Nephron progenitor cell (in vitro differentiated cells): ENCODE measurements around the gene HOXB3.

Experiments used
- DNase-seq: peaks from one replicate; pipeline ENCODE4 v3.0.0; 2021
- H3K27ac Mint-ChIP-seq: 2 replicates; pipeline ENCODE4 v1.8.0; 2021; ENCODE audit warnings: mild to moderate bottlenecking, moderate library complexity, mixed read lengths
- H3K27me3 Mint-ChIP-seq: 2 replicates; pipeline ENCODE4 v1.8.0; 2021; ENCODE audit warnings: mild to moderate bottlenecking, low read depth, mixed read lengths; ENCODE audit not compliant: poor library complexity
- H3K36me3 Mint-ChIP-seq: 2 replicates; pipeline ENCODE4 v1.8.0; 2021; ENCODE audit warnings: low read depth, mixed read lengths
- H3K4me1 Mint-ChIP-seq: 2 replicates; pipeline ENCODE4 v1.8.0; 2021; ENCODE audit warnings: mixed read lengths
- H3K4me3 Mint-ChIP-seq: 2 replicates; pipeline ENCODE4 v1.8.0; 2021; ENCODE audit warnings: mild to moderate bottlenecking, moderate library complexity, mixed read lengths
- H3K9me3 Mint-ChIP-seq: 2 replicates; pipeline ENCODE4 v1.8.0; 2021; ENCODE audit warnings: mild to moderate bottlenecking, moderate library complexity, mixed read lengths
- TF ChIP-seq, protein P1 (sequence below): fragments of 200-600 bp; sonication (generic); IDR thresholded peaks from 2 replicates; pipeline ENCODE4 v1.5.0; 2021; ENCODE audit warnings: antibody characterized with exemption

Gene HOXB3

DNA sequence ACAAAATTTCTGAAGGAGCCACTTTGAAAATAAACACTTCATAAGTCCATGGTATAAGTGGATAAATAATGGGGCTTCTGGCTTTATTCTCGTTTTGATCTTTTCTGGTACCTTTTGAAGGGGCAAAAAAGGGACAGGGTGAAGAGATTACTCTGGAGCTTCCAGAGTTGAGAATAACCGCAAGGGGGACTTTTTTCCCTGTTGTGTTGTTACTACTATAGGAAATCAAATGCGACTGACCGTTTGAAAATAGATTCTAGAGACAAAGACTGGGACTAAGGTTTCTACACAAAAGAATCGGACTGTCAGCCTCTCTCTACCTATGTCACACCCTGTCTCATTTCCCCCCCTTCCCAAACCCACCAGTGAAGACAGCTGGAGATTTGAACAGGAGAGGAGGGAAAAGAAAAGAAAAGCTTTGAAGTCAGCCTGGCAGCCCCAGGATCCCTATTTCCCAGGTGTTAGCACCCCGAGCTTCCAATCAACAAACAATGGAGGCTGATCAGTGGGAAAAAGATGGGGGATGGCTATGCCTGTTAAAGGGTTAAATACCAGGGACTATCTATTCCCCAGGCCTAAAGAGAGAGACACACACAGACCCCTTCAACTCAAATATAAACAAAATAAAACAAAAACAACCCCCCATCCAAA lies 20.2 kb downstream of the HOXB3 start:
- no peaks in the 10 kb centered on the region for H3K9me3 Mint-ChIP-seq
- H3K27me3 Mint-ChIP-seq, result no peaks in the 10 kb centered on the region
- DNase-seq, result no peak
- H3K4me3 Mint-ChIP-seq, result no peak overlapping the region
- TF ChIP-seq, protein P1, sequence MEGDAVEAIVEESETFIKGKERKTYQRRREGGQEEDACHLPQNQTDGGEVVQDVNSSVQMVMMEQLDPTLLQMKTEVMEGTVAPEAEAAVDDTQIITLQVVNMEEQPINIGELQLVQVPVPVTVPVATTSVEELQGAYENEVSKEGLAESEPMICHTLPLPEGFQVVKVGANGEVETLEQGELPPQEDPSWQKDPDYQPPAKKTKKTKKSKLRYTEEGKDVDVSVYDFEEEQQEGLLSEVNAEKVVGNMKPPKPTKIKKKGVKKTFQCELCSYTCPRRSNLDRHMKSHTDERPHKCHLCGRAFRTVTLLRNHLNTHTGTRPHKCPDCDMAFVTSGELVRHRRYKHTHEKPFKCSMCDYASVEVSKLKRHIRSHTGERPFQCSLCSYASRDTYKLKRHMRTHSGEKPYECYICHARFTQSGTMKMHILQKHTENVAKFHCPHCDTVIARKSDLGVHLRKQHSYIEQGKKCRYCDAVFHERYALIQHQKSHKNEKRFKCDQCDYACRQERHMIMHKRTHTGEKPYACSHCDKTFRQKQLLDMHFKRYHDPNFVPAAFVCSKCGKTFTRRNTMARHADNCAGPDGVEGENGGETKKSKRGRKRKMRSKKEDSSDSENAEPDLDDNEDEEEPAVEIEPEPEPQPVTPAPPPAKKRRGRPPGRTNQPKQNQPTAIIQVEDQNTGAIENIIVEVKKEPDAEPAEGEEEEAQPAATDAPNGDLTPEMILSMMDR, result no peak
- H3K36me3 Mint-ChIP-seq, result peaks cover 38% of the 10 kb centered on the region
- H3K4me1 Mint-ChIP-seq, result no peaks in the 10 kb centered on the region
- H3K27ac Mint-ChIP-seq, result no peak overlapping the region

DNA sequence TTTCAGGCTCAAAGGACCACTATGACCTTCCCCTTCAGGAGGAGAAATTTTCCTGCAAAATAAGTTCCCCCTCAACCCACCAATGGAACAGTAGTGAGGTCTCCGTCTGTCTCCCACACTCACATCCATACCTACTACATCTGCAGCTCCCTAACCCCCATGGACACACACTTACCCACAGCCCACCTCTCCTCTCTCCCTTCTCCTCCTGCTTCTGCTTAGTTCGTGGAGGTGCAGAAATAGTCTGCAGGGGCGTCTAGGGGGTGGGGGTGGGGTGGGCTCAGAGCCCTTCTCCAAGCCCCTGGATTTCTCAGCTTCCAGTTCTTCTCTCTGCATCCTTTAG lies 20.8 kb downstream of the HOXB3 start:
- TF ChIP-seq, protein P1, result no peak
- DNase-seq, result no peak
- Mint-ChIP-seq H3K36me3 (peaks cover 32% of the 10 kb centered on the region), H3K4me3 (no peak overlapping the region), H3K9me3 (no peaks in the 10 kb centered on the region), H3K27ac (no peak overlapping the region), H3K27me3 (no peaks in the 10 kb centered on the region), H3K4me1 (no peaks in the 10 kb centered on the region)

DNA sequence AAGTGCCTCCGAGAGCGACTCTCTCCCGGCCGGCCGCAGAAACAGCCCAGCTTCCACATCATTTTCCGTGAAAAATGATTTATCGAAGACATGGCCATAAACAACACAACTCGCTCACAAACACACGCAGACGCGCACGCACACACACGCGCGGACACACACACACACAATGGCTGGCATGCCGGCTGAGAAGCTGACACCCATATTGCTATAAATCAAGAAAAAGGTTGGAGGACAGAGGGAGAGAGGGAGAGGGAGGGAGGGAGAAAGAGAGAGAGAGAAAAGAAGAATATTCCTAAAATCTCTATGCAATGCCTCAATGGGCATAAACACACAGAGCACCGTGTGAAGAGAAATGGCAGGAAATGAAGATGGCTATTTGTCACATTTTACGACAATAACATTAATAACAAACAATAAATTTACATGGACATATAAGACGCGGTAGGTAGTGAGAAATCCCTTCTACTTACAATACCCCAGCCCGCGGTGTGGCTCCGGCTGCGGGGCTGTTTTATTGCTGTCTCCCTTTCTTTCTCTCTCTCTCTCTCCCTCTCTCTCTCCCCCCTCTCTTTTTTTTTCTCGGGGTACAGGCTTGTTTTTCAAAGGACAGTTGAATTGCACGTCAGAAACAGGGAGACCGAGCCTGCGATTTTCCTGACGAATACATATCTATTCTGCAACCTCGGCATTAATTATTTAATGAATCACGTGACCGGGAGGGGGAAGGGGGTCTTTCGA lies 21.4 kb downstream of the HOXB3 start:
- H3K4me1 Mint-ChIP-seq, result peaks cover 4% of the 10 kb centered on the region
- DNase-seq, result no peak
- no peaks in the 10 kb centered on the region for H3K9me3 Mint-ChIP-seq
- H3K4me3 Mint-ChIP-seq, result no peak overlapping the region
- TF ChIP-seq, protein P1, result no peak
- H3K27me3 Mint-ChIP-seq, result no peaks in the 10 kb centered on the region
- no peak overlapping the region for H3K27ac Mint-ChIP-seq
- peaks cover 27% of the 10 kb centered on the region for H3K36me3 Mint-ChIP-seq

DNA sequence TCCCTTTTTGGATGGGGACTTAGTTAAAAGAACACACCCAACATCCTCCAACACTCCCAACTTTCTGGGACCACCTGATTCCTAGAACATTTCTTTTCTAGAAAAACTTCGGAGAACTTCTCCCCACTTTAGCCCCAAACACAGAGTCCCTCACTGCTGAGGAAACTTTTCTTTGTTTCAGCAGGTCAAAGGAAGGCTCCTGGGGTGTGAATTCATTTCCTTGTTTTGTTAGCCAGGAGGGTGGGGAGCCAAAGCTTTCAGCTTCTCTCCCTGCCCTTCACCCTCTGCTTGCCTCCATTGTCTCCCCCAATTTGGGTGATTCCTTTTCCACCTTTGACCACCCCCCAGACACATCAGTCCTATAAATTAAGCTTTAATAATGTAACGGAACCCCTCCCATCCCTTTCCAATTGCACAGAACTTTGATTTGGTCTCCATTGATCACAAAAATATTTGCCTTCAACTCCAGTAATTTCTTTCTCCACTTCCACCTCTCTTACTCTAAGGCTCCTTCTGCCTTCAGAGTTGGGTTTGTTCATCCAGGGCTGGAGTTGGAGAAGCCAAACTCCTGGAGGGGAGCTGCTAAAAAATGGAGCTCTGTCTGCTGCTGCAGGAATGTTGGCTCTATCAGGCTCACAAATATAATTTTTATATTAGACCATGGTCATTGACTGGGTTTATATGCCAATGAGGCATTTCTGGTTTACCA lies 22.2 kb downstream of the HOXB3 start:
- Mint-ChIP-seq H3K4me3 (no peak overlapping the region), H3K27me3 (no peaks in the 10 kb centered on the region), H3K27ac (no peak overlapping the region), H3K9me3 (no peaks in the 10 kb centered on the region), H3K4me1 (peaks cover 12% of the 10 kb centered on the region), H3K36me3 (peaks cover 27% of the 10 kb centered on the region)
- DNase-seq, result no peak
- TF ChIP-seq, protein P1, result no peak

DNA sequence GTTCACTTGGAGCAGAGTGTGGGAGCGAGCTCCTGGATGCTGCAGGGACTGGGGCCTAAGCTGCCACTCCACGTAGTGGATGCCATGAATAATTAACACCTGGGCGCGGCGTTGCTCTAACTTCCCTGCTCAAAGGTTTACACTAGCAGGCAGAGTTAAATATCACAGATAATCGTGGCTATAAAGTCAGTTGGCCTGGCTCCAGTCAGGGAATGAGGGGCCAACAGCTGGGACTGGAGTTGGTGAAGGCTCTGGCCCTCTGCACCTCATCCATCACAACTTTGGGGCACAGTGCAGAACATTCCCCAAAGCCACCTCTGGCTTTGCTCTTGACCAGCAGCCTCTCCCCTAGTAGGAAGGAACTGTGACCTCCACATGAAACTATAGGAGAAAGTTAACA lies 22.8 kb downstream of the HOXB3 start:
- H3K27ac Mint-ChIP-seq, result no peak overlapping the region
- H3K9me3 Mint-ChIP-seq, result no peaks in the 10 kb centered on the region
- H3K27me3 Mint-ChIP-seq, result peaks cover 3% of the 10 kb centered on the region
- H3K36me3 Mint-ChIP-seq, result peaks cover 33% of the 10 kb centered on the region
- DNase-seq, result no peak
- peaks cover 18% of the 10 kb centered on the region for H3K4me1 Mint-ChIP-seq
- H3K4me3 Mint-ChIP-seq, result no peak overlapping the region
- TF ChIP-seq, protein P1, result no peak
